ENCODE measurements around the gene TRA2B. TPM values are rescaled to one million over a fixed set of nuclear protein-coding genes. Genes with fewer than 3 reads are reported as not detected.
A peak's percentile ranks its signal among the peaks of the same experiment; 100 is the strongest.

Gene TRA2B
- total RNA-seq, 4 donors from 2014 or later = 87.1 to 181 (median 129) TPM

GRCh38 chr3:185948292-185948691 is 10.5 kb upstream of the TRA2B start:
- no peak for TF ChIP-seq POLR2AphosphoS5 (IDR thresholded peaks at IDR 0.05)
- TF ChIP-seq POLR2A (IDR thresholded peaks at IDR 0.05) = no peak
- TF ChIP-seq CTCF (IDR thresholded peaks at IDR 0.05) = no peak
- no peak for TF ChIP-seq EP300 (IDR thresholded peaks at IDR 0.05)
- Histone ChIP-seq H3K27ac (no peak overlapping the region), H3K9me3 (no peaks in the 10 kb centered on the region), H3K27me3 (peaks cover 24% of the 10 kb centered on the region), H3K4me3 (no peak overlapping the region), H3K4me1 (peaks cover 0 to 5% (median 1%) of the 10 kb centered on the region in 3 donors), H3K36me3 (no peaks in the 10 kb centered on the region)
- 52 to 77% methylated on average over 3 of the region's 3 CpGs for WGBS, 2 donors (ENCODE audit: low coverage in 1 of 2)
- ATAC-seq = no peak

GRCh38 chr3:185943760-185944106 is 5.9 kb upstream of the TRA2B start:
- ATAC-seq = peak; percentile 14

GRCh38 chr3:185942907-185943759 is 5.3 kb upstream of the TRA2B start:
- ATAC-seq = peak; percentile 96
- peaks cover 11% of the 10 kb centered on the region for H3K27me3 ChIP-seq
- no peak overlapping the region for H3K4me3 ChIP-seq
- WGBS, 2 donors (ENCODE audit: low coverage in 1 of 2) = 68 to 82% methylated on average over 3 to 4 of the region's 7 CpGs
- peaks cover 0 to 14% (median 6%) of the 10 kb centered on the region in 3 donors for H3K4me1 ChIP-seq
- H3K36me3 ChIP-seq = no peaks in the 10 kb centered on the region
- peak overlapping the region in 3 of 4 donors; percentile 5 to 52 (median 31) for H3K27ac ChIP-seq
- TF ChIP-seq CTCF (IDR thresholded peaks at IDR 0.05) (peak; percentile 81 to 98 (median 94)), POLR2A (IDR thresholded peaks at IDR 0.05) (no peak), POLR2AphosphoS5 (IDR thresholded peaks at IDR 0.05) (no peak)
- no peaks in the 10 kb centered on the region for H3K9me3 ChIP-seq

More at GRCh38 chr3:185943760-185944106, 5.9 kb upstream of the TRA2B start:
- H3K36me3 ChIP-seq = no peaks in the 10 kb centered on the region
- H3K4me1 ChIP-seq = peaks cover 0 to 10% (median 6%) of the 10 kb centered on the region in 3 donors
- H3K27me3 ChIP-seq = peaks cover 11% of the 10 kb centered on the region
- no peaks in the 10 kb centered on the region for H3K9me3 ChIP-seq
- TF ChIP-seq POLR2AphosphoS5 (IDR thresholded peaks at IDR 0.05) = no peak
- TF ChIP-seq POLR2A (IDR thresholded peaks at IDR 0.05) = no peak
- no peak for TF ChIP-seq EP300 (IDR thresholded peaks at IDR 0.05)
- TF ChIP-seq CTCF (IDR thresholded peaks at IDR 0.05) = no peak
- 29 to 59% methylated on average over 2 to 3 of the region's 3 CpGs for WGBS, 2 donors (ENCODE audit: low coverage in 1 of 2)
- H3K4me3 ChIP-seq = no peak overlapping the region
- no peak overlapping the region for H3K27ac ChIP-seq

- no peak overlapping the region for H3K27ac ChIP-seq
- H3K4me3 ChIP-seq = no peak overlapping the region
- H3K27me3 ChIP-seq = peaks cover 11% of the 10 kb centered on the region
- TF ChIP-seq POLR2A (IDR thresholded peaks at IDR 0.05) (no peak), EP300 (IDR thresholded peaks at IDR 0.05) (no peak), CTCF (IDR thresholded peaks at IDR 0.05) (no peak), POLR2AphosphoS5 (IDR thresholded peaks at IDR 0.05) (no peak)
- peaks cover 0 to 16% (median 6%) of the 10 kb centered on the region in 3 donors for H3K4me1 ChIP-seq
- WGBS, 2 donors (ENCODE audit: low coverage in 1 of 2) = 60 to 100% methylated on average over 1 to 2 of the region's 3 CpGs
- no peaks in the 10 kb centered on the region for H3K9me3 ChIP-seq
- ATAC-seq = no peak
- H3K36me3 ChIP-seq = no peaks in the 10 kb centered on the region
Observed at GRCh38 chr3:185942396-185942795, 4.6 kb upstream of the TRA2B start.

- TF ChIP-seq EP300 (IDR thresholded peaks at IDR 0.05) (no peak), POLR2AphosphoS5 (IDR thresholded peaks at IDR 0.05) (no peak), POLR2A (IDR thresholded peaks at IDR 0.05) (no peak), CTCF (IDR thresholded peaks at IDR 0.05) (no peak)
- no peak overlapping the region for H3K4me3 ChIP-seq
- 76 to 80% methylated on average over 1 of the region's 1 CpG for WGBS, 2 donors (ENCODE audit: low coverage in 1 of 2)
- no peak overlapping the region for H3K27ac ChIP-seq
- ATAC-seq = no peak
- H3K36me3 ChIP-seq = no peaks in the 10 kb centered on the region
- peaks cover 0 to 16% (median 6%) of the 10 kb centered on the region in 3 donors for H3K4me1 ChIP-seq
- H3K27me3 ChIP-seq = no peaks in the 10 kb centered on the region
- H3K9me3 ChIP-seq = no peaks in the 10 kb centered on the region
Observed at GRCh38 chr3:185940951-185941350, 3.1 kb upstream of the TRA2B start.

Measured in gastroesophageal sphincter (tissue), 4 donors.